SU-DHL-6 (cell line): ENCODE results near the gene TADA2A.

ENCODE experiments used
- EZH2phosphoT487 ChIP-seq: fragments of 200-600 bp; sonication (generic), shearing (Covaris generic); conservative IDR thresholded peaks from 2 replicates; pipeline ENCODE4 v1.6.1; 2018; ENCODE audit warnings: mild to moderate bottlenecking, antibody characterized with exemption, low read length, moderate library complexity, mixed read lengths
- TF ChIP-seq, protein P1 (sequence below): fragments of 200-600 bp; sonication (generic); IDR thresholded peaks from one replicate; pipeline ENCODE4 v1.5.1; 2017; ENCODE audit warnings: antibody characterized with exemption, mild to moderate bottlenecking, low read length, moderate library complexity; ENCODE audit not compliant: insufficient read depth, poor library complexity, severe bottlenecking

DNA sequence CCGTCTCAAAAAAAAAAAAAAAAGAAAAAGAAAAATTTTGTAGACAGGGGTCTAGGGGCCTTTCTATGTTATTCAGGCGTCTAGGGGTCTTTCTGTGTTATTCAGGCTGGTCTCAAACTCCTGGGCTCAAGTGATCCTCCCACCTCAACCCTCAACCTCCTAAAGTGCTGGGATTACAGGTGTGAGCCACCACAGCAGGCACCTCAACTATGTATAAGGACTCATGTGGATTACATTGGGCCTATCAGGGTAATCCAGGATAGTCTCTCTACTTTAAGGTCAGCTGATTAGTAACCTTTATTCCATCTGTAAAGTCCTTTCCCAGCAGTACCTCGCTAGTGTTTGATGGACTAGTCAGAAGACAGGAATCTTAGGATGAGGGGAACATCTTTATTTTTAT, 22.4 kb downstream of the TADA2A start:
- TF ChIP-seq, protein P1, sequence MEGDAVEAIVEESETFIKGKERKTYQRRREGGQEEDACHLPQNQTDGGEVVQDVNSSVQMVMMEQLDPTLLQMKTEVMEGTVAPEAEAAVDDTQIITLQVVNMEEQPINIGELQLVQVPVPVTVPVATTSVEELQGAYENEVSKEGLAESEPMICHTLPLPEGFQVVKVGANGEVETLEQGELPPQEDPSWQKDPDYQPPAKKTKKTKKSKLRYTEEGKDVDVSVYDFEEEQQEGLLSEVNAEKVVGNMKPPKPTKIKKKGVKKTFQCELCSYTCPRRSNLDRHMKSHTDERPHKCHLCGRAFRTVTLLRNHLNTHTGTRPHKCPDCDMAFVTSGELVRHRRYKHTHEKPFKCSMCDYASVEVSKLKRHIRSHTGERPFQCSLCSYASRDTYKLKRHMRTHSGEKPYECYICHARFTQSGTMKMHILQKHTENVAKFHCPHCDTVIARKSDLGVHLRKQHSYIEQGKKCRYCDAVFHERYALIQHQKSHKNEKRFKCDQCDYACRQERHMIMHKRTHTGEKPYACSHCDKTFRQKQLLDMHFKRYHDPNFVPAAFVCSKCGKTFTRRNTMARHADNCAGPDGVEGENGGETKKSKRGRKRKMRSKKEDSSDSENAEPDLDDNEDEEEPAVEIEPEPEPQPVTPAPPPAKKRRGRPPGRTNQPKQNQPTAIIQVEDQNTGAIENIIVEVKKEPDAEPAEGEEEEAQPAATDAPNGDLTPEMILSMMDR: no peak
- TF ChIP-seq EZH2phosphoT487: no peak
